Epidermal melanocyte (primary cell): ENCODE data around the gene TIAM2.

Experiments
- DNase-seq: peaks from one replicate; pipeline ENCODE4 v3.0.0; 2011; ENCODE audit warnings: low spot score; ENCODE audit not compliant: insufficient read length

TIAM2 gene

GRCh38 chr6:155278319-155279049 lies 283.4 kb downstream of the TIAM2 start:
- DNase-seq = no peak

GRCh38 chr6:155284775-155285174 lies 289.7 kb downstream of the TIAM2 start:
- DNase-seq = no peak

GRCh38 chr6:155287762-155288161 lies 292.6 kb downstream of the TIAM2 start:
- DNase-seq = no peak

- DNase-seq = no peak
These were observed 295.4 kb downstream of the TIAM2 start for GRCh38 chr6:155290491-155290890.

- no peak for DNase-seq
These were observed 296.2 kb downstream of the TIAM2 start for GRCh38 chr6:155291291-155291690.

- no peak for DNase-seq
These were observed 297.6 kb downstream of the TIAM2 start for GRCh38 chr6:155292711-155293110.

- DNase-seq = no peak
These were observed 302.6 kb downstream of the TIAM2 start for GRCh38 chr6:155297669-155298068.

GRCh38 chr6:155301867-155302266 lies 306.8 kb downstream of the TIAM2 start:
- peak; percentile 15 for DNase-seq

- DNase-seq = no peak
These were observed 308.3 kb downstream of the TIAM2 start for GRCh38 chr6:155303361-155303870.

- no peak for DNase-seq
These were observed 311.8 kb downstream of the TIAM2 start for GRCh38 chr6:155306958-155307357.
